COLO668 (cell line): ENCODE results near the gene PHF12.
"Not testable (repeated sequence)": the region's sequence is repeated elsewhere in the genome, so short reads cannot be mapped to it uniquely, and the experiment has no call there.

Source experiments
- DNase-seq: peaks from one replicate; lab custom pipeline; 2025; ENCODE audit not compliant: unreplicated experiment; lab: John Stamatoyannopoulos, UW

The PHF12 gene

DNA sequence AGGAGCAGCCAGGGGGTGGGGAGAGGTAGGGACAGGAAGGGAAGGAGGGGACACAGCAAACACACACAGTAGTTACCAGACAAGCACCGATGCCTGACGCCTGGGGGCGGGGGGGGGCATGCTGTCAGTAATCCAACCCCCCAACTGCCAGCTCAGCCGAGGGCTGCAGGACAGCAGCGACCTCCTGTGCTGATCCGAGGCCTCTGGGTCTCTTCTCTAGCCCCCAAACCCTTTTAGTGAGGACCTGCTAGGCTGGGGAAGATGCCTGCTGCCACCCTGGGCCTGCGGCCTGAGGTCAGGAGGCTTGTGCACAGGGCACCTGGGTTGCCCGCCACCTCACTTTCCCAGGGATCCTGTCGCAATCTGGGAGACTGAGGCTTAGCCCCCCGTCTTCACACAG, 65.4 kb downstream of the PHF12 start:
- no peak for DNase-seq

DNA sequence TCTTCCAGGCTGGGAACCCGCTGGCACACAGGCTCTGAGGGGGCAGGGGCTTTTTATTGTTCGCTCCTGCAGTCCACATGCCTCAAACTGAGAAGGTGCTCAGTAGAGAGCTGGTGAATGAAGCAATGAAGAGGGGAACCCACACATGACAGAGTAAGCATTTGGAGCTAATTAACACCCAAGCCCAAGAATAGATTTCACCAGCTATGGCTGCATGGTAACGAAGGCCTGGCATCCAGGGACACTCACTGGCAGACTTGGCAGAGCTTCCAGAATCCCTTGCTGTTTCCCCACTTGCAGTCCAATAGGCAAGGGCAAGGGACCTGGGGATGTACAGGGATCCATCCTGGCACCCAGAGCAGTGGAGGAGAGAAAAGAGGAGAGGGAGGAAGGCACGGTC, 66.0 kb downstream of the PHF12 start:
- DNase-seq, result no peak

- DNase-seq, result no peak
Measured at GRCh38 chr17:28883967-28884702, 67.2 kb downstream of the PHF12 start.

DNA sequence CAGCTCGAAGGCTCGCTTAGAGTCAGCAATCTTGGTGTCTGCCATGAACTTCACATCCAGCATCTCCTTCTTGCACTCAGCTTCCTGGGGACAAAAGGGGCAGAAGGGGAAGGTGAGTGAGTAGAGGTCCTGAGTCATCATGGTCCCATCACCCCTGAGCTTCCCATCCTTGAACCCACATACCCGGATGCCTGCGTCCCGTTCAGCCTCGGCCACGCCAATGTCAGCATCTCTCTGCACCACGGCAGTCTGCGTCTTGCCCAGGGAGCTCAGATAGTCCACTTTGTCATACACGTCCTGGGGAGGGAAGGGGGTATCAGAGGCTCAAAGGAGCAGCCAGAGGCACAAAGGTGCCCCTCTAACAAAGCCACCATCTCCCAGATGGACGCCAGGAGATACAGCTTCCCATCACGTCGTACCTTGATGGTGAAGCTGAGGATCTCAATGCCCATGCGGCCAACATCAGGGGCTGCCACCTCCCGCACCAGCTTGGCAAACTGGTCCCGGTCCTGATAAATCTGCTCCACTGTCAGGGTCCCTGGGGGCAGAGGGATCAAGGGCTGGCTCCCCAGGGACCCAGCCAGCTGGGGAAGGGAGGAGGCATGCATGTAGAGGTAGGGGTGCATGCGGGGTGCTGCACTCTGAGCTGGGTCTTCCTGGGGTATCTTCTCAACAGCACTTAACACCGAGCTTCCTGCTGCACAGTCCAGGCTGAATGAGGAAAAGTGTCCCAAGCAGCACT, 69.0 kb downstream of the PHF12 start:
- DNase-seq, result no peak

GRCh38 chr17:28881533-28882056, 69.7 kb downstream of the PHF12 start:
- no peak for DNase-seq

DNA sequence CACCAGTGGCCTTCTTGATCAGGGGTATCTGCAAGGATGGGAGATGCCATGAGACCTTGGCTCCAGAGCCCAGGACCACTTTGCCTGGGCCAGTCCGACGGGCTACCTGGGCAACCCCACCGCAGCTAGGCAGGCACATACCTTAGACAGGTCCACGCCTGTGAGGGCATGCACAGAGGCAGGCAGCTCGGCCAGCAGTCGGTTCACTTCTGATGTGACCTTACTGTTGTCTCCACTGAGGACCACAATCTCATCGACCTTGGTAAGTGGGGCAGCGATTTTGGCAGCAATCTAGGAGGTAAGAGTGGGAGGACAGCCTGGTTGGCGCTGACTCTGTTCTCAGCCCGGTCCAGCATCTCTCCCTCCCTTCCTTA, 70.8 kb downstream of the PHF12 start:
- DNase-seq, result no peak

DNA sequence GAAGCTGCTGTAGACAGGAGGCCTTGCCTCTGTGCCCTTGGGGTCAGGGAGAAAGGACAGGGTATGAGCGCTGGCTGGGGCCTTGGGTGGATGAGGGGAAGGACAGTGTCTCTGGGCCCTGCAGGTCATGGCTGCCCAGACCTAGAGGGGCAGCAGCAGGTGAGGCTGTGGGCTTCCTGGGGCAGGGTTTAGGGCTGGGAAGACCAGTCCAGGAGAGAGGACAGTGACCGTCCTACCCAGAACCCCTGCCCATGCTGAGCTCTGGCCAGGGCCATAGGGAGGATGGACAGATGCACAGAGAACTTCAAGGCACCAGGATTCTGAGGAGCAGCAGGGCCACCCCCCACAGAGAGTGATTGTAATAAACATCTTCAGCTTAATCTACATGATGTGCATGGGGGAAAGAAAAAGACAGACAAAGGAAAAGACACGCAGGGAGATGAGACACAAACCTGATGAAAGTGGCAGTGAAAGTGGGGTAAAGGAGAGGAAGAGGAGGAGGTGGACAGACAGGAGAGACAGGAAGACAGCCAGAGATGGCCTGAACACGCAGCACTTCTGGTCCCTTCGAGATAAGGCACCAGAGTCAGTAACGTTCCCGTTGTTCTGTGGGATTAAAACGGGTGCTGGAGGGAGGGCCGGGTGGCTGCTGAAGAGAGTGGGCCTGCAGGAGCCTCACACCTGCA, 71.3 kb downstream of the PHF12 start:
- no peak for DNase-seq

GRCh38 chr17:28878981-28879380, 72.3 kb downstream of the PHF12 start:
- peak; percentile 5 for DNase-seq

DNA sequence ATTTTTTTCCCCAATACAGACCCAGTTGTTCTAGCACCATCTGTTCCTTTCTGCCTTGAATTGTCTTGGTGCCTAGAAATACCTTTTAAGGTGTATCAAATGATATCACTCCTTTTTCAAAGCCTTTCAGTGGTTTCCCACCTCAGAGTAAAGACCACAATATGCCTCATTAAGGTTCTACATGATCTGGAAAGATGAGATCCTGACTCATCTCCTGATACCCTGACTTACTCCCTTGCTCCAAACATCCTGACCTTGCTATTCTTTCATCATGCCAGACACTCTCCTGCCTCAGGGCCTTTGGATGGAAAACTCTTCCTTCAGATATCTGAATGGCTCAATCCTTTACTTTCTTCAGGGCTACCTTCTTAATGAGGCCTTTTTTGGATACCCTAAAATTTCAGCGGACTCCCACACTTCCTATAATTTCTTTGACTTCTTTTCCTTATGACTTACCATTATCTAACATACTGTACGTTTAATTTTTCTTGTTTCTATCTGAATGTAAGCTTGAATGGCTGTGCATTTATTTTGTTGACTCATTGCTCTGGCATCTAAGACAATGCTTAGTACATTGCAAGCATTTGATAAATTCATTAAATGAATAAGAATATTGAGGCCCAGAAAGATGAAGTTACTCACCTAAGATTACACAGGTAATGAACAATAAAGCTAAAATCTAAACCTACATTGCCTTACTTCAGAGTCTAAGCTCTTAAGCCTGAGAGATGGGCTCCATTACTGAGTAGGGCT, 73.0 kb downstream of the PHF12 start:
- DNase-seq, result no peak

GRCh38 chr17:28877150-28877711, 74.1 kb downstream of the PHF12 start:
- DNase-seq, result not testable (repeated sequence)

DNA sequence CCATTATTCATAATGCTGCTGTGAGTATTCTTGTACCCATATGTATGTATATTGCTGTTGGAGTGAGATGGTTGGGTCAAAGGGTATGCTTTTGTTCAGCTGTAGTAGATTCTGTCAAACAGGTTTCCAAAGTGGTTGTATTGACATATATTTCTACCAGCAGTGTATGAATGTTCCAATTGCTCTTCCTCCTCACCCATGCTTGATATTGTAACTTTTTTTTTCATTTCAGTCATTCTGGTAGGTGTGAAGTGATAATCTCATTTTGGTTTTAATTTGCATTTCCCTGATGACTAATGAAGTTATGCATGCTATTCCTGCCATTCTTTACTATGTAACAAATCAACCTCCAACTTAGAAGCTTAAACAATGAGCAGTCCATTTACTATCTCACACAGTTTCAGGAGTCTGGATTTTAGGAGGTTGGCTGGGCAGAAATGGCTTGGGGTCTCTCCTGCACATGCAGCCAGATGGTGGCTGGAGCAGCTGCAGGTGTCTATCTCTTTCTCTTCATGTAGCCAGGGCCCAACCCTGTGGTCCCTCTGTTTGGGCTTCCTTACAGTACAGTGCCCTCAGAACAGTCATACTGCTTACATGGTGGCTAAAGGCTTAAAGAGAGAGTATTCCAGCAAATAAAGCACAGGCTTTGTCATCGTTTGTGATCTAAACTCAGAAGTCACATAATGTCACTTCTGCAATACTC, 75.3 kb downstream of the PHF12 start:
- DNase-seq, result no peak

DNA sequence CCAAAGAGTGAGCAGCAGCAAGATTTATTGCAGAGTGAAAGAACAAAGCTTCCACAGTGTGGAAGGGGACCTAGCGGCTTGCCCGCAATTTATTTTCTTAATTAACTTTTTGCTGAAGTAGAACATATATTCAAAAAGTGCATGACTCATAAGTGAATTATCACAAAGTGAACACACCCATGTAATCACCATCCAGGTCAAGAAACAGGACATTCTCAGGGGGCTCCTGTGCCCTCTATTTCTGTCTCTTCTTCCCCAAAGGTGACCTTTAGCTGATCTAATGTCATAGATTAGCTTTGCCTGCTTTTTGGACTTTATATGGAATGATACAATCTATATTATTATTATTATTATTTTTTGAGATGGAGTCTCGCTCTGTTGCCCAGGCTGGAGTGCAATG, 76.6 kb downstream of the PHF12 start:
- no peak for DNase-seq

DNA sequence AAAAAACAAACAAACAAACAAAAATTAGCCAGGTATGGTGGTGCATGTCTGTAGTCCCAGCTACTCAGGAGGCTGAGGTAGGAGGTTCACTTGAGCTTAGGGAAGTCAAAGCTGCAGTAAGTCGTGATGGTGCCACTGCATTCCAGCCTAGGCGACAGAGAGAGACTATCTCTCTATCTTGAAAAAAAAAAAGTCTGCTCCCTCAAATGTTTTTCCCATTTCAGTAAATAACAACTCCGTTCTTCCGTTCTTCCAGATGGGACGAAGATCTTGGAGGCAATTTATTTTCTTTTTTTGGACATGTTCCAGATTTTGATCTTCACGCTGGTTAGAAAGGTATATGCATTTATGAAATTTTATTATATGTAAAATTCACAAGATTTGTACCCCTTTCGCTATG, 77.5 kb downstream of the PHF12 start:
- DNase-seq, result no peak

GRCh38 chr17:28871056-28871579, 80.2 kb downstream of the PHF12 start:
- no peak for DNase-seq

DNA sequence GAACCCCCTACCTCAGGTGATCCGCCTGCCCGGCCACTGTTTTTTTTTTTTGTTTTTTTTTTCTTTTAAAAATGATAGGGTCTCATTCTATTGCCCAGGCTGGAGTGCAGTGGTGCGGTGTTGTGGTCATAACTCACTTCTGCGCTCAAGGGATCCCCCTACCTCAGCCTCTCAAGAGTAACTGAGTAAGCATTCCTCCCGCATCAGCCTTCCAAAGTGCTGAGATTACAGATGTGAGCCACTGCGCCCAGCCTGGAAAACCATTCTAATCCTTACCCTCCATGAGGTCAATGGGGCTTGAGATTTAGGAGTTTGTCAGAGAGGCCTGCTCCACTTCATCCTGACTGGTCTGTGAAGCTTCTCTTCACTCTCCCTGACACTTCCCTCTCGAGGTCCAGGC, 84.0 kb downstream of the PHF12 start:
- DNase-seq, result no peak

- no peak for DNase-seq
Measured at GRCh38 chr17:28865946-28866752, 85.2 kb downstream of the PHF12 start.

- no peak for DNase-seq
Measured at GRCh38 chr17:28864991-28865849, 86.1 kb downstream of the PHF12 start.

- no peak for DNase-seq
Measured at GRCh38 chr17:28863953-28864352, 87.4 kb downstream of the PHF12 start.
